Stimulated activated CD4-positive, alpha-beta T cell treated with anti-CD3 and anti-CD28 coated beads, Interleukin-12 subunit alpha, Interleukin-12 subunit beta, amount 100 ng/mL, for 24 hours (primary cell): Measurements from ENCODE around the gene GRB7.
"Not testable (repeated sequence)": the region's sequence is repeated elsewhere in the genome, so short reads cannot be mapped to it uniquely, and the experiment has no call there.

Experiments used
- DNase-seq, 2 experiments: peaks; one replicate each; pipeline ENCODE4 v3.0.0-alpha.2; 2020; ENCODE audit warnings: low read depth in 2 of 2

The GRB7 gene

GRCh38 chr17:39732586-39732985 lies 5.2 kb upstream of the GRB7 start:
- no peak for DNase-seq

DNA sequence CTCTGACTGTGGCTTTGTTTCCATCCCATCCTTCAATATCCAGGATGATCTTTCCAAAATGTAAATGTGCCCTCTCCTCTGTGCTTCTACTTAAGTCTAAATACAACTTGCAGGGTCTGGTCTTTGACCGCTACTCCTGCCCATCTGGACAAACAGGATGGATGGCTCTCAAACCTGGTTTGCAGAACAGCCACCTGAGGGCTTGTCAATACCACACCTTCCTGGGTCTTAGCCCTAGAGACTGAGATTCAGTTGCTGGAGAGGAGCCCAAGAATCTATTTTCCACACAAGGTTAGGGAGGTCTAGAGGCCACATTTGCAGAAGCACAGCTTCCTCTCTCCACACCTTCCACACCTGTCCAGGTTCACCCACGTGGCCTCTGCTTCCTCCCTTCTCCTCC lies 1.9 kb upstream of the GRB7 start:
- DNase-seq = no peak

DNA sequence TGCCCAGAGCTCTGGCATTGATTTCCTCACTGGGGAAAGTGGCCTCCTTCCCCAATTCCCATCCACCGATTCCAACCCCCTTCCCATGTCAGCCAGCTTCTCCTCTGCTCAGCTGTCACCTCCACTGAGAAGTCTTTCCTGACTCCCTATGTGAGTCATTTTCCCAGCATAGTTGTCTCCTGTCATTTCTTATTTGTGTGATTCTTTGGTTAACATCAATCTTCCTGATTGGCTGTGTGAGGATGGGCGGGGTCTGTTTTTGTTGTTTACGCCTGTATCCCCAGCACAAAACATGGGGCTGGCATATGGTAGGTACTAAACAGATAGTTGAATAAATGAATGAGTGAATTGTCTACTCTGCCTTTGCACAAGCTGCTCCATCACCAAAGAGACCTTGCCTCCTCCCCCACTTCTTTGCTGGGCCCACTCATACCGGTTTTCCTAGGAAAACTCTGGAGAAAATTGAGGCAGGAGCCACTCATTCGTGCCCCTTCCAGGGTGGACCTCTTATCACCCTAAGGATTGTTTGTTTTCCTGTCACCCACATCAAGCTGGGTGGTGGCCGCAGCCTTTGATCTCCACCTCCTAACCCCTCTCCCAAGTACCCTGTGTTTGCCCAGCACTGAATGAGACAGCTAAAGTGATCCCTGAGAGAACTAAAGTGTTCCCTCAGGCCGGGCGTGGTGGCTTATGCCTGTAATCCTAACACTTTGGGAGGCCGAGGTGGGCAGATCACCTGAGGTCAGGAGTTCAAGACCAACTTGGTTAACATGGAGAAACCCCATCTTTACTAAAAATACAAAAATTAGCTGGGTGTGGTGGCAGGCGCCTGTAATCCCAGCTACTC lies 1.2 kb upstream of the GRB7 start:
- DNase-seq = no peak

GRCh38 chr17:39737206-39737759 lies 455 bp upstream of the GRB7 start:
- DNase-seq = no peak

DNA sequence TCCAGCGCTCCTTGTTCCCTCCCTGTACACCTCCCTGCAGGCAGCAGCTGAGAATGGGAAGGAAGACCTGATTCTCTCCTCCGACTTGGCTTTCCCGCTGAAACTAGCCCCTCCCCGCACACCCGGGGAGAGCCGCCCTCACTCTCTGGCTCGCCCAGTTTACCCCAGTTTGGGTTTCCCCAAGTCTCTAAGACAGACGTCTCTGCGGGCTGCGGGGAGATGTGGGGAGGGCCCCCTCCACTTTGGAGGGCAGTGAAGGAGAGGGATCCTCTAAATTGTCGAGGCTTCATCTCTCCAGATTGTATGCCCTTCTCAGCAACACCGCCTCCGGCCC lies 797 bp downstream of the GRB7 start:
- peak; percentile 29 to 57 for DNase-seq

GRCh38 chr17:39738983-39739884 lies 1.5 kb downstream of the GRB7 start:
- DNase-seq = no peak

- no peak for DNase-seq
Observed at GRCh38 chr17:39739885-39740356, 2.2 kb downstream of the GRB7 start.

- no peak for DNase-seq
Observed at GRCh38 chr17:39740357-39741111, 2.8 kb downstream of the GRB7 start.

DNA sequence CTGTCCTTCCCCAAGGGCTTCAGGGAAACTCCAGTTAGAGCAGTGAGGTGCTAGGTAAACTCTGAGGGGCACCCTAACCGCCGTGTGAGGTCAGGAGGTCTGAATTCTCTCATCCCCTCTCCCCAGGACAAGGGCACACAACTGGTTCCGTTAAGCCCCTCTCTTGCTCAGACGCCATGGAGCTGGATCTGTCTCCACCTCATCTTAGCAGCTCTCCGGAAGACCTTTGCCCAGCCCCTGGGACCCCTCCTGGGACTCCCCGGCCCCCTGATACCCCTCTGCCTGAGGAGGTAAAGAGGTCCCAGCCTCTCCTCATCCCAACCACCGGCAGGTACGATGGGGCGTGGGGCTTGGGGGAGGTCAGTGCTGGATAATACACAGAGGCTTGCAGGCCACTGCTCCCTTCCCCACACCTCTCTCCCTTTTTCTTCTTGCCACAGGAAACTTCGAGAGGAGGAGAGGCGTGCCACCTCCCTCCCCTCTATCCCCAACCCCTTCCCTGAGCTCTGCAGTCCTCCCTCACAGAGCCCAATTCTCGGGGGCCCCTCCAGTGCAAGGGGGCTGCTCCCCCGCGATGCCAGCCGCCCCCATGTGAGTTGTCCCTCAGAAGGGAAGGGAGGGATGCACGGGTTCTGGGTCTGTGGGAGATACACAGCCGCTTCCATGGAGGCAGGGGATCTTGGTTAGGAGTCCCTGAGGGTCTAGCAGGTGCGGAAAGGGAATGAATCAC lies 4.6 kb downstream of the GRB7 start:
- no peak for DNase-seq

- no peak for DNase-seq
Observed at GRCh38 chr17:39742856-39743436, 5.2 kb downstream of the GRB7 start.

DNA sequence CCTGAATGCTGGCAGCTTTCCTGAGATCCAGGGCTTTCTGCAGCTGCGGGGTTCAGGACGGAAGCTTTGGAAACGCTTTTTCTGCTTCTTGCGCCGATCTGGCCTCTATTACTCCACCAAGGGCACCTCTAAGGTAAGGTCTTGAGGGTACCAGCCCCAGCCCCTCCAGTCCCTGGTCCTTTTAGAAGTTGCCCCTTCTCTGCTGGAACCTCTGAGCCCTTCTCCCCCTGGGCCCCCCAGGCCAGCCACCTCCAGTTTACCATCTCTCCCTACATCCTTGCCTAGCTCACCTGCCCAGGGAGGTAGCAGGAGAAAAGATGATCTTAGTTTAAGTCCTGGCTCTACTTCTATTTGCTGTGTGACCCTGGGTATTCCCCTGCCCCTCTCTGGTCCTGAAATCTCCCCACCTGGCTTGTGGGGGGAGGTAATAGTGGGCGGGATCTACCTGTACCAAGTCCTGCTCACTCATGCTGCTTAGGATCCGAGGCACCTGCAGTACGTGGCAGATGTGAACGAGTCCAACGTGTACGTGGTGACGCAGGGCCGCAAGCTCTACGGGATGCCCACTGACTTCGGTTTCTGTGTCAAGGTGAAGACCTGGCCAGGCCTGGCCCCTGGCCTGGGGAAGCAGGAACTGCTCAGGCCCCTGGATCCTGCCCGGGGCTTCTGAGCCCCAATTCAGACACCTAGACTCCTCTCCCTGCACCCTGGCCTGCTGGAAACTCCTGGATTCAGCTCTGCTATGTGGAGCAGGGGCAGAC lies 6.5 kb downstream of the GRB7 start:
- no peak for DNase-seq

- no peak for DNase-seq
Observed at GRCh38 chr17:39744836-39745215, 7.1 kb downstream of the GRB7 start.

DNA sequence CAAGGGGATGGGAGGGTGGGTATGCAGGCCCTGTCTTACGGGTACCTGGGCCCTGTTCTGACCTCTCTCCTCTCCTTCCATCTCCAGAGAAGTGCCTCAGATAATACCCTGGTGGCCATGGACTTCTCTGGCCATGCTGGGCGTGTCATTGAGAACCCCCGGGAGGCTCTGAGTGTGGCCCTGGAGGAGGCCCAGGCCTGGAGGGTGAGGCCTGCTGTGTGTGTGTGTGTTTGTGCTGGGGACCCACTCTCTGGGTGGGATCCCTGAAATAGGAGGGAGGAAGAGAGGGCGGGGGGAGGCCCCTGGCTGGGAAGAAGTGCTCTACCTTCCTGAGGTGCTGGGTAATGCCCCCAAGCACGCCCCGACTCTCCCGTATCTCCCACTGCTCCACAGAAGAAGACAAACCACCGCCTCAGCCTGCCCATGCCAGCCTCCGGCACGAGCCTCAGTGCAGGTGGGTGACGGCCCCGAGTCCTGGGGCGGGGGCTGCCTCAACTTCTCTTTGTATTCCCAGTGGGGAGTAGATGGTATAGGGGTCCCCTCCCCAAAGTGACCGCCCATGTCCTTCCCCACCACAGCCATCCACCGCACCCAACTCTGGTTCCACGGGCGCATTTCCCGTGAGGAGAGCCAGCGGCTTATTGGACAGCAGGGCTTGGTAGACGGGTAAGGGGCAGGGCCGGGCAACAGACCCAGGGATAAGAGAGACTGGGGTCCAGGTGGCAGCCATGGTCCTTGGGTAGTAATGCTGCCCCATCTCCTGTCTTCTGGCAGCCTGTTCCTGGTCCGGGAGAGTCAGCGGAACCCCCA lies 7.8 kb downstream of the GRB7 start:
- DNase-seq = no peak

GRCh38 chr17:39746145-39746461 lies 8.4 kb downstream of the GRB7 start:
- DNase-seq = no peak

GRCh38 chr17:39747745-39748144 lies 10.0 kb downstream of the GRB7 start:
- no peak for DNase-seq

DNA sequence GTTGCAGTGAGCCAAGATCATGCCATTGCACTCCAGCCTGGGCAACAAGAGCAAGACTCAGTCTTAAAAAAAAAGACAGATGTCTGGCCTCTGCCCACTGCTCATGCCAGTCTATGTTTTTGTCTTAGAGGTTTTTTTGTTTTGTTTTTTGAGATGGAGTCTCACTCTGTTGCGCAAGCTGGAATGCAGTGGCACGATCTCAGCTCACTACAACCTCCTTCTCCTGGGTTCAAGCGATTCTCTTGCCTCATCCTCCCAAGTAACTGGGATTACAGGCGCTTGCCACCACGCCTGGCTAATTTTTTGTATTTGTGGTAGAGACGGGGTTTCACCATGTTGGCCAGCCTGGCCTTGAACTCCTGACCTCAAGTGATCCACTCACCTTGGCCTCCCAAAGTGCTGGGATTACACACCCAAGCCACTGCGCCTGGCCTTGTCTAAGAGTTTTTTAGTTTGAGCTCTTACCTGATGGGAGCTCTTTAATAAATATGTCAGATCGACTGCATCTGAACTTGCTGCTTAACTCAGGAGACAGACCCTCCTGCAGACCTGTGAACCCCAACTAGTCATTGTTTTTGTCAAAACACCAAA lies 10.8 kb downstream of the GRB7 start:
- not testable (repeated sequence) for DNase-seq

DNA sequence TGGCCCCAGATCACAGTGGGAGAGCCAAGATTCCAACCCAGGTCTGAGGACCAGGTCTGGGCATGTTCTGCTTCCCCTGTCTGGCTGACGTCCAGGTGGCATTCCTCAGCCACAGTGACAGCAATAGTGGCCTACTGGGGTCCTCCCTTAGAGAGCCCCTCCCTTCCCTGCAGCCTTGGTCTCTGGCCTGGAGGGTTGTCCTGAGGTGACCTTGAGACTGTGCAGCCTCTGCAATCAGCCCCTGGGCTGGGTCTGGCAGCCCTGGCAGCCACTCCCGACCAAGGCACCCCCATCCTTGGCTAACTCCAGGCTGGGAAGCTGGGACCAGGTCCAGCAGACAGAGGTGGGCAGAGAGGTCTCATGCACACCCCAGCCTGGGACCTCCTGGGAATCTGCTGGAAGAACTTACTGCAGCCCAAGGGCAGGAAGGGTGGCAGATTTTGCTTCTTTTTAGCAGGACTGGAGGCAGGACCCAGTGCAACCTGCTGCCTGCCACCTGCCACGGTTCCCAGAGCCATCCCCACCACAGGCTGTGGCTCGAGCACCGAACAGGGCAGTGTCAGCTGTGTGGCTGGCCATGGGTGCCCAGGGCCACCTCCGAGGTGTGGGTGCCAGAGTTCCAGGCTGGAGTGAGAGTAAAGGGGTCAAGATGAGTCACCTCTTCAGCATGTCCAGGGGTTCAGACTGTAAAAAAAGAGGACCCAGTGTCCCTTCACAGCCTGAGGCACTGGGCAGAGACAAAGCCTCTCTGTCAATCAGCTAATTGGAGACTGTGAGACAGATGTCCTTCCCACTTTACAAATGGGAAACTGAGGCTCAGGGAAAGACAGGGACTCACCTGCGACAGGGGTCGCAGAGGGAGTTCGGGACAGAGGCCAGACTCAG lies 12.6 kb downstream of the GRB7 start:
- DNase-seq = no peak

- DNase-seq = no peak
Observed at GRCh38 chr17:39751016-39751543, 13.3 kb downstream of the GRB7 start.
